GM23248 (cell line): Measurements from ENCODE around the gene SEBOX.

Source experiments
- EZH2 ChIP-seq: fragments of 200-600 bp; sonication (generic); IDR thresholded peaks from 2 replicates; pipeline ENCODE4 v1.6.1; 2018; ENCODE audit warnings: antibody characterized with exemption, mild to moderate bottlenecking; ENCODE audit not compliant: insufficient read depth, poor library complexity, severe bottlenecking
- EZH2phosphoT487 ChIP-seq: fragments of 200-600 bp; sonication (generic); IDR thresholded peaks from 2 replicates; pipeline ENCODE4 v1.6.1; 2018; ENCODE audit warnings: antibody characterized with exemption, moderate library complexity, mild to moderate bottlenecking, low read depth; ENCODE audit not compliant: insufficient read depth

- TF ChIP-seq EZH2phosphoT487 = no peak
- no peak for TF ChIP-seq EZH2
These were observed 30.4 kb upstream of the SEBOX start for GRCh38 chr17:28395426-28395825.
